Panc1 (cell line): Measurements from ENCODE around the gene PPIL1. TPM values are rescaled to one million over a fixed set of nuclear protein-coding genes. Genes with fewer than 3 reads are reported as not detected.

Experiments used
- ATAC-seq: fragments of 200-7000 bp; cut with Tn5 transposase; 2 replicates; pipeline ENCODE4 v1.9.1; 2020; ENCODE audit warnings: mild to moderate bottlenecking, moderate library complexity
- BruUV-seq: library from RNA; stranded (reverse); fragments of 400-500 nt; replicated peaks from 2 replicates; lab custom pipeline; 2021; lab: Mats Ljungman, UMichigan
- CTCF ChIA-PET: fragments of 300-600 bp; sonication (Branson Sonifier 250); formaldehyde crosslinking; loops from one replicate; lab custom pipeline; 2022; ENCODE audit warnings: antibody characterized with exemption; lab: Charles Lee
- POLR2A ChIA-PET: fragments of 300-600 bp; sonication (Branson Sonifier 250); formaldehyde crosslinking; loops from one replicate; lab custom pipeline; 2022; ENCODE audit warnings: antibody characterized with exemption; lab: Charles Lee
- DNase-seq: peaks from one replicate; pipeline ENCODE4 v3.0.0-alpha.2; 2010; ENCODE audit warnings: low read depth, low spot score
- H3K27ac ChIP-seq: 2 replicates; pipeline ENCODE4 v1.5.1; 2011; ENCODE audit warnings: mild to moderate bottlenecking, low read length, inconsistent platforms
- H3K27me3 ChIP-seq: fragments of 200-500 bp; sonication (Bioruptor generic); 2 replicates; pipeline ENCODE4 v1.6.0; 2014; ENCODE audit warnings: low read length, inconsistent platforms; ENCODE audit not compliant: control insufficient read depth, insufficient read depth
- H3K36me3 ChIP-seq: fragments of 200-500 bp; sonication (Bioruptor generic); 2 replicates; pipeline ENCODE4 v1.5.1; 2014; ENCODE audit warnings: inconsistent platforms, mild to moderate bottlenecking, low read length, moderate library complexity; ENCODE audit not compliant: control insufficient read depth, insufficient read depth
- H3K4me1 ChIP-seq: 2 replicates; pipeline ENCODE4 v1.5.1; 2011; ENCODE audit warnings: inconsistent platforms, mild to moderate bottlenecking, low read length, moderate library complexity; ENCODE audit not compliant: control insufficient read depth, insufficient read depth
- H3K4me3 ChIP-seq, 2 experiments: 2 replicates each; pipeline ENCODE4 v1.5.1; 2011 to 2012; ENCODE audit warnings: low read depth in 2 of 2, low read length in 2 of 2, mild to moderate bottlenecking in 2 of 2, inconsistent platforms in 1 of 2, moderate library complexity in 1 of 2
- H3K9me3 ChIP-seq: fragments of 200-500 bp; sonication (Bioruptor generic); 2 replicates; pipeline ENCODE4 v1.5.1; 2014; ENCODE audit warnings: low read depth, mild to moderate bottlenecking, inconsistent platforms, low read length, moderate library complexity; ENCODE audit not compliant: control insufficient read depth, insufficient read depth
- CTCF ChIP-seq: fragments of 450-650 bp; IDR thresholded peaks from 2 replicates; pipeline ENCODE4 v1.5.1; 2017; ENCODE audit warnings: mild to moderate bottlenecking
- POLR2AphosphoS5 ChIP-seq: IDR thresholded peaks from 2 replicates; pipeline ENCODE4 v1.6.1; 2012; ENCODE audit warnings: mild to moderate bottlenecking, low read depth, low read length, moderate library complexity
- REST ChIP-seq, 2 experiments: IDR thresholded peaks; 2 replicates each; pipeline ENCODE4 v1.6.1; 2011 to 2012; ENCODE audit warnings: low read depth in 2 of 2, control low read depth in 1 of 2, low read length in 1 of 2, mild to moderate bottlenecking in 1 of 2, moderate library complexity in 1 of 2; ENCODE audit not compliant: insufficient read depth in 1 of 2
- SIN3A ChIP-seq: IDR thresholded peaks from 2 replicates; pipeline ENCODE4 v1.6.1; 2012; ENCODE audit warnings: low read depth, mild to moderate bottlenecking, low read length, moderate library complexity, borderline replicate concordance; ENCODE audit not compliant: insufficient read depth
- TCF7L2 ChIP-seq: IDR thresholded peaks from 2 replicates; pipeline ENCODE4 v1.6.1; 2011; ENCODE audit warnings: mild to moderate bottlenecking, low read depth, low read length, inconsistent platforms
- in situ Hi-C: cut with HindIII; loops from 2 replicates; pipeline ENCODE4 v1.10.0; 2016; ENCODE audit warnings: low sequenced_read_pairs, low pct_unique_long_range_greater_than_20kb
- intact Hi-C: fragments of 100-400 bp; cut with micrococcal nuclease; formaldehyde crosslinking; loops from one replicate; pipeline ENCODE4 v1.10.0; 2022; ENCODE audit not compliant: unreplicated experiment
- total RNA-seq: library from RNA; stranded (reverse); gene quantifications from one replicate; pipeline ENCODE4 v1.2.1, GENCODE V29; 2021; ENCODE audit not compliant: unreplicated experiment

PPIL1 gene
- total RNA-seq, 1 experiment from 2014 or later: 44.1 TPM

- H3K4me1 ChIP-seq: peaks cover 12% of the 10 kb centered on the region
- ATAC-seq (no peak), DNase-seq (no peak)
- ChIA-PET CTCF (interaction anchor here (0.6 kb wide), 2 partner anchors 70 to 714 kb away, joined by 8 read pairs; no protein-coding TSS in a partner anchor), POLR2A (no interaction called here)
- intact Hi-C loops: no loop called here
- in situ Hi-C loops: no loop called here
- H3K27ac ChIP-seq: no peak overlapping the region
- no TSS peak for BruUV-seq
- H3K4me3 ChIP-seq: no peak overlapping the region
- no peaks in the 10 kb centered on the region; the same call in 1 of the 2 replicates for H3K27me3 ChIP-seq
- no peaks in the 10 kb centered on the region for H3K9me3 ChIP-seq
- no peaks in the 10 kb centered on the region for H3K36me3 ChIP-seq
- TF ChIP-seq POLR2AphosphoS5 (no peak), CTCF (no peak), TCF7L2 (no peak), REST (IDR thresholded peaks at IDR 0.05; ENCODE audit: insufficient read depth in 1 of 2, low read depth in 2 of 2, low read length in 1 of 2) (no peak), SIN3A (no peak)
Measured at GRCh38 chr6:36837686-36838085, 36.9 kb downstream of the PPIL1 start.

- no peak for DNase-seq
- in situ Hi-C loops: no loop called here
- TF ChIP-seq POLR2AphosphoS5: no peak
- TF ChIP-seq CTCF: no peak
- TF ChIP-seq REST (IDR thresholded peaks at IDR 0.05; ENCODE audit: insufficient read depth in 1 of 2, low read depth in 2 of 2, low read length in 1 of 2): no peak
- no peak for TF ChIP-seq TCF7L2
- no peak for TF ChIP-seq SIN3A
- Histone ChIP-seq H3K4me1 (peaks cover 12% of the 10 kb centered on the region), H3K27ac (no peak overlapping the region), H3K9me3 (no peaks in the 10 kb centered on the region), H3K27me3 (no peaks in the 10 kb centered on the region; the same call in 1 of the 2 replicates), H3K4me3 (no peak overlapping the region), H3K36me3 (no peaks in the 10 kb centered on the region)
- POLR2A ChIA-PET: no interaction called here
- intact Hi-C loops: no loop called here
- ATAC-seq: no peak
- no TSS peak for BruUV-seq
- CTCF ChIA-PET: interaction anchor here (0.6 kb wide), 1 partner anchor 69 kb away, joined by 8 read pairs; no protein-coding TSS in a partner anchor
Measured at GRCh38 chr6:36837022-36837339, 37.6 kb downstream of the PPIL1 start.
